ENCODE results near the gene CD1C.
A peak's percentile ranks its signal among the peaks of the same experiment; 100 is the strongest.

Gene CD1C

GRCh38 chr1:158329300-158329699 is 39.6 kb downstream of the CD1C start:
- Histone ChIP-seq H3K4me2 (ENCODE audit: low read depth, low read length, poor library complexity, severe bottlenecking) (no peak overlapping the region), H3K36me3 (ENCODE audit: insufficient read depth, low read length) (no peaks in the 10 kb centered on the region), H3K4me1 (ENCODE audit: insufficient read depth, low read length, poor library complexity, severe bottlenecking) (peaks cover 14% of the 10 kb centered on the region), H3F3A (ENCODE audit: low read depth) (peaks cover 2% of the 10 kb centered on the region; the same call in 1 of the 2 replicates), H3K27me3 (ENCODE audit: insufficient read depth, low read length, poor library complexity, severe bottlenecking) (no peaks in the 10 kb centered on the region), H3K9ac (ENCODE audit: low read depth, low read length, poor library complexity, severe bottlenecking) (no peak overlapping the region), H3K9me3 (ENCODE audit: insufficient read depth, low read depth, low read length) (no peaks in the 10 kb centered on the region), H3K79me2 (ENCODE audit: insufficient read depth, low read length) (no peaks in the 10 kb centered on the region), H3K4me3 (ENCODE audit: low read length, poor library complexity, severe bottlenecking) (no peak overlapping the region), H2AFZ (ENCODE audit: low read length) (no peak overlapping the region), H4K20me1 (ENCODE audit: insufficient read depth, low read length, poor library complexity, severe bottlenecking) (no peaks in the 10 kb centered on the region), H3K9me2 (replicated peaks; ENCODE audit: low read depth, low read length) (no peaks in the 10 kb centered on the region)
- TF ChIP-seq CTCF (conservative IDR thresholded peaks at IDR 0.05; ENCODE audit: low read length) (no peak), EZH2phosphoT487 (IDR thresholded peaks at IDR 0.05; ENCODE audit: borderline replicate concordance) (no peak)

- H3K36me3 ChIP-seq (ENCODE audit: insufficient read depth, low read length), result no peaks in the 10 kb centered on the region
- H3K9me2 ChIP-seq (replicated peaks; ENCODE audit: low read depth, low read length), result no peaks in the 10 kb centered on the region
- H3K27me3 ChIP-seq (ENCODE audit: insufficient read depth, low read length, poor library complexity, severe bottlenecking), result no peaks in the 10 kb centered on the region
- H3K9me3 ChIP-seq (ENCODE audit: insufficient read depth, low read depth, low read length), result no peaks in the 10 kb centered on the region
- H3K79me2 ChIP-seq (ENCODE audit: insufficient read depth, low read length), result no peaks in the 10 kb centered on the region
- TF ChIP-seq EZH2phosphoT487 (IDR thresholded peaks at IDR 0.05; ENCODE audit: borderline replicate concordance), result no peak
- peak; percentile 89 for TF ChIP-seq CTCF (conservative IDR thresholded peaks at IDR 0.05; ENCODE audit: low read length)
- H3K4me3 ChIP-seq (ENCODE audit: low read length, poor library complexity, severe bottlenecking), result no peak overlapping the region
- peaks cover 19% of the 10 kb centered on the region for H3K4me1 ChIP-seq (ENCODE audit: insufficient read depth, low read length, poor library complexity, severe bottlenecking)
- peaks cover 3% of the 10 kb centered on the region; the same call in 1 of the 2 replicates for H3F3A ChIP-seq (ENCODE audit: low read depth)
- H4K20me1 ChIP-seq (ENCODE audit: insufficient read depth, low read length, poor library complexity, severe bottlenecking), result no peaks in the 10 kb centered on the region
- H2AFZ ChIP-seq (ENCODE audit: low read length), result no peak overlapping the region
- H3K9ac ChIP-seq (ENCODE audit: low read depth, low read length, poor library complexity, severe bottlenecking), result no peak overlapping the region
- H3K4me2 ChIP-seq (ENCODE audit: low read depth, low read length, poor library complexity, severe bottlenecking), result no peak overlapping the region
These were observed 40.0 kb downstream of the CD1C start for GRCh38 chr1:158329733-158330132.

GRCh38 chr1:158330391-158331105 is 40.8 kb downstream of the CD1C start:
- TF ChIP-seq CTCF (conservative IDR thresholded peaks at IDR 0.05; ENCODE audit: low read length), result no peak
- no peak for TF ChIP-seq EZH2phosphoT487 (IDR thresholded peaks at IDR 0.05; ENCODE audit: borderline replicate concordance)
- Histone ChIP-seq H3K4me3 (ENCODE audit: low read length, poor library complexity, severe bottlenecking) (no peak overlapping the region), H3K79me2 (ENCODE audit: insufficient read depth, low read length) (no peaks in the 10 kb centered on the region), H3K9me2 (replicated peaks; ENCODE audit: low read depth, low read length) (no peaks in the 10 kb centered on the region), H3K9me3 (ENCODE audit: insufficient read depth, low read depth, low read length) (no peaks in the 10 kb centered on the region), H3K27me3 (ENCODE audit: insufficient read depth, low read length, poor library complexity, severe bottlenecking) (no peaks in the 10 kb centered on the region), H4K20me1 (ENCODE audit: insufficient read depth, low read length, poor library complexity, severe bottlenecking) (no peaks in the 10 kb centered on the region), H3K4me1 (ENCODE audit: insufficient read depth, low read length, poor library complexity, severe bottlenecking) (peaks cover 24% of the 10 kb centered on the region), H3K4me2 (ENCODE audit: low read depth, low read length, poor library complexity, severe bottlenecking) (no peak overlapping the region), H3K9ac (ENCODE audit: low read depth, low read length, poor library complexity, severe bottlenecking) (no peak overlapping the region), H2AFZ (ENCODE audit: low read length) (peak overlapping the region; percentile 25), H3F3A (ENCODE audit: low read depth) (peaks cover 3% of the 10 kb centered on the region; the same call in 1 of the 2 replicates), H3K36me3 (ENCODE audit: insufficient read depth, low read length) (no peaks in the 10 kb centered on the region)

Measured in Loucy (cell line).